ENCODE data around the gene JUP.
"Not testable (repeated sequence)": the region's sequence is repeated elsewhere in the genome, so short reads cannot be mapped to it uniquely, and the experiment has no call there.

The JUP gene

DNA sequence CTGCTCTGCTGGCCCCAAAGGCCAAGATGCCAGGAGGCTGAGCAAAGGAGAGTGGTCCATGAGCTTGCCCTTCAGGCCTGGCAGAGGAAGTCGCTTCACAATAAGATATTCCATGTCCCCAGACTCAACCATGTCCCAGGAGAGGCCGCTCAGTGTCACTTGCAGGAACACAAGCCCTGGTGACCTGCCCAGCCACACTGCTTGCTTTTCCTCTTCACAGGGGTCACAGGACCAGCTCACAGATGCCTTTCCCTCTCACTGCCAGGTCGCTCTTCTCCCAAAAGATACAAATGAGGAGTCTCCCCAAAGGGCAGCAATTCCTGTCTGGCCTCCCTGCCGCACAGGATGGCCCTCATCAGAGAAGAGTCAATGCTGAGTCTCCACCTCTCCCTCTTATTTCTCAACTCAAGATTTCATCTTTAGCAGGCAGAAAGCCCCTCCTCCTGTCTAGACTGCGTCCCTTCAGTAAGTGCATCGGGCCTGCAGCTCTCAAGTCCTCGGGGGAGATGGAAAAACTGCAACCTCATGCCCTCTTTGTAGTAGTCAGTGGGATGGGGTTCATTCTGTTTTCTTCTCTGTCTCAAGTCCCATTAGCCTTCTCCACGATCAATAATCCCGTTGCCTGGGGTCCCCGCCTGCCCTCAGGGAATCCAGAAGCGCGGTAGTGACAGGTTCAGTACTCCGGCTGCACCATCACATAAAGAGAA lies 5.0 kb downstream of the JUP start:
- no peak for DNase-seq (ENCODE audit: low read depth in 1 of 2, low spot score in 1 of 2)

DNA sequence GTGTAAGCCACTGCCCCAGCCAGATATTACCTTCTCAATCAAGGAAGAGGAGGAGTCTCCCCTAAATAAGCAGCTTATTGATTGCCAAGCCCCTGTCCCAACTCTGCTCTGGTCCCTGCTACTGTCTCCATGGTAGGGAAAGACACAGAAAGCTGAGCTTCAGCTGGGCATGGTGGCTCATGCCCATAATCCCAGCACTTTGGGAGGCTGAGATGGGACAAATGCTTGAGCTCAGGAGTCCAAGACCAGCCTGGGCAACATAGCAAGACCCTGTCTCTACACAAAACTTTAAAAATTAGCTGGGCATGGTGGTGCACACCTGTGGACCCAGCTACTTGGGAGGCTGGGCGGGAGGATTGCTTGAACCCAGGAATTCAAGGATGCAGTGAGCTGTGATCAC lies 6.6 kb downstream of the JUP start:
- no peak for DNase-seq (ENCODE audit: low read depth in 1 of 2, low spot score in 1 of 2)

DNA sequence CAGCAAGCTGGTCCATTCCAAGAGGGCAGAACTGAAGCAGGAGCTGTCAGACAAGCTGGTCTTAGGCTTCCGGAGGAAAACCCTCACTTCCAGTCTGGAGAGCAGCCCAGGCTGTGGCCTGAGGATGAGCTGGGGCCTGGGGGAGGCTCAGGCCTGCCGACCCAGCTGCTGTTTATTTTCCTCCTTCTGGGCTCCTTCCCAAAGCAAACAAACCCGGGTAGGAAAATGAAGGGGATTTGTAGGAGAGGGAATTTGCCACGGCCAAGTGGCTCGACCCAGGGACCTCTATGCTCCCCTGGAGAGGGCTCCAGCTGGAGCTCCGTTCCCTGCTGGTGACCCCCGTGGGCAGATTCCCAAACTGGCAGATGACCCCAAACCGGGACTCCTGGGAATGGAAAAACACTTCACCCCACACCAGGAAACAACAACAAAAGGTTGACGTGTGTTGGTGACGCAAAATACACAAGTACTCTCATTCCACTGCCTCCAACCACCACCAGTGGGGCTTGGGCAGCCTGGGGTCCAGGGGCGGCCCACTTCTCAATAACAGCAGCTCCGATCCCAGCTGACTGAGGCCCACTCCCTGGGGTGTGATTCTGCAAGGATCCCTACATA lies 8.8 kb downstream of the JUP start:
- no peak for DNase-seq (ENCODE audit: low read depth in 1 of 2, low spot score in 1 of 2)

DNA sequence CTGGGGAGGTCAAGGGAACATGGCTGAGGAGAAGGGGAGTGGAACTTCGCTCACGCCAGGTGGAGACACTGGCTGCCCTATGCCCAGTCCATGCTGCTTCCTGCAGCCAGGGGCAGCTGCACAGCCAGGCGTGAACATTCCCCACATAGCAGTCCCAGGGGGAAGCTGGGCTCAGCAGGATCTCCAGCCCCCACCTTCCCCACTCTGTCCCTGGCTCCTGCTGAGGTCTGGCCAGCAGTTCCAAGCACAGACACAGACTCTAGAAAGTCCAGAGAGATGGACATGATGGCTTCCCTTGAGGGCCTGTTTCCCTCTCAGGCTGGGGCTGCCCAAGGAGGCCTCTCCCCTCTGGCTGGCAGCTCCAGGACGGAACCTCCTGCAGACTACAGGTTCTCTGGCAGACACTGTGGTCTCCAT lies 9.3 kb downstream of the JUP start:
- DNase-seq (ENCODE audit: low read depth in 1 of 2, low spot score in 1 of 2) = no peak

DNA sequence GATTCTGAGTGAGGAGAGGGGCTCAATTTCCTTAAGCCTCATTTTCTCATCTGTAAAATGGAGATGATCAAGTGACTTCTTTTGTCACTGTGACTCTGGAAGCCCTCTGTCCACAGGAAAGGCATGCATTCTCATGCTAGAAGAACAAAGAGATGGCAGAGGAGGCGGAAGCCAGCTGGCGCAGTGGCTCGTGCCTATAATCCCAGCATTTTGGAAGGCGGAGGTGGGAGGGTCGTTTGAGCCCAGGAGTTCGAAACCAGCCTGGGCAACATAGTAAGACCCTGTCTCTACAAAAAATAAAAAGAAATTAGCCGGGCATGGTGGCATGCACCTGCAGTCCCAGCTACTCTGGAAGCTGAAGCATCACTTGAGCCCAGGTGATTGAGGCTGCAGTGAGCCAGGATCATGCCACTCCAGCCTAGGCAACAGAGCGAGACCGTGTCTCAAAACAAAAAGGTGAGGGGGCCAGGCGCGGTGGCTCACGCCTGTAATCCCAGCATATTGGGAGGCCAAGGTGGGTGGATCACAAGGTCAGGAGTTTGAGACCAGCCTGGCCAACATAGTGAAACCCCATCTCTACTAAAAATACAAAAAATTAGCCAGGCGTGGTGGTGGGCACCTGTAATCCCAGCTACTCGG lies 10.1 kb downstream of the JUP start:
- DNase-seq (ENCODE audit: low read depth in 1 of 2, low spot score in 1 of 2) = not testable (repeated sequence)

DNA sequence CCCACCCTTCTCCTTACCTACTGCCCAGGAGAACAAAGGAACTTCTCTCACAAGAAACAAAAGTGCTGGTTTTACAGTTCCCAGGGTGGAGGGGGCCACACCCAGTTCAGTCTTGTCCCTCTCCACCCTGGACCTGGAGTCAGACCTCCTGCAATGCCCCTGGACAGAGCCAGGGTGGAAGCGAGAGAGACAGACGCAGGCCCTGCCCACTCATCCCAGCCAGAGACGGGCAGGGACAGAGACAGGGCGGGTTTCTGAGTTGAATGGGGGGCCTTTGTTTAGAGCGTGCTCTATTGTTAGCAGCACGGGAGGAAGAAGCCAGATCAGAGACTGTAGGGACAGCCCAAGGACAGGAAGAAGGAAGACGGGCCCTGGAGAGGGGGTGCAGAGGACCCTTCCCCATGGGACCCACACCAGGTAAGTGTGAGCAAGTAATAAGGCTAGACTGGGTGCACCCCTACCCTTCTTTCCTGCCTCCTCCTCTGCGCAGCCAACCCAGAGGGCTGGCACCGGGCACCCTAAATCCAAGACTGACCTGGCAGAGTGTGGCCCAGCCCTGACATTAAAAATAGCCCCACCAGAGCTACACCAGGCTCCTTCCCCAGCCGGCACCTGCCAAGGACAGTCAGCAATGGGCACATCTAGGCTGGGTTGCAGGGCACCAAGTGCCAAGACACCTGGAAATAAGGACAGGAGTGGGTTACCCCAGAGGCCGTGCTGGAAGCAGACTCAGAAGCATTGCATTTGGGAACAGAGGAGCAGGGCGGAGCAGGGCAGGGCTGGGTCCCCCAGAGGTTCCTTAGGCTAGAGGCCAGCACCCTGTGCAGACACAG lies 10.9 kb downstream of the JUP start:
- no peak for DNase-seq (ENCODE audit: low read depth in 1 of 2, low spot score in 1 of 2)

DNA sequence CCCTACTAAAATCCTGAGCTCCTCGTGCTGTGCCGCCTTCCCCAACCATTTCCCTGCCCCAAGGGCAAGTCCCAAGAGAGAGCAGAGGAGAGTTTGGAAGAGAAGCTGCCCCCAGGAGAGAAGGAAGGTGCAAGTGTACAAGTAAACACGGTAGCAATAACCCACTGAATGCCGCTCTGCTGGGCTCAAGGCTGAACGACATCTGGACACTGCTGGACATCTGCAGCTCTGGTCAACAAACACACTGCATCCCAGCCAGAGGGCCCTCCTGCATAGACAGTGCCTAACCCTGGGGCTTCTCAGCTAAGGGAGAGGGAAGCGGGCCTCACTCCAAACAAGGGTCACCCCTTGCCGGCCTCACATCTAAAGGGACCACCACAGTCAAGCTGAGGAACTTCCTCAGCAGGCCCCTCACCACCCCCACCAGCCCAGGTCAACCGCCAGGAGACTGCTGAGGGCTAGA lies 12.7 kb downstream of the JUP start:
- no peak for DNase-seq (ENCODE audit: low read depth in 1 of 2, low spot score in 1 of 2)

DNA sequence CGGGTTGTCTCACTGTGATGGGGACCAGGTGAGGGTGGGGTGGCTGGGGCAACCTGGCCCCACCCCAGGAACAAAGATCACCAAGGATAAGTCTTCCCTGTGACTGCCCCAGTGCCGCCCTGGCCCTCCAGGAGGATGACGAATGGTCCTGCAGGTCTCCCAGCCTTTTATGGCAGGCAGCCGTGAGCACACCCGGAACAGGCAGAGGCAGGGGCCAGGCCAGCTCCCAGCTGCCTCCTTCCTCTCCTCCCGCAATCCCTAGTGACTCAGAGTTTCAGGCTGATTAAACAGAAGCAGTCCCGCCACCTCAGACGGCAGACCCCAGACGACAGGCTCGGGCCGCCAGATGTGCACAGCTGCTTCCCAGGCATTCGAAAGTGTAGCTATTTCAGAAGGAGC lies 13.3 kb downstream of the JUP start:
- no peak for DNase-seq (ENCODE audit: low read depth in 1 of 2, low spot score in 1 of 2)

DNA sequence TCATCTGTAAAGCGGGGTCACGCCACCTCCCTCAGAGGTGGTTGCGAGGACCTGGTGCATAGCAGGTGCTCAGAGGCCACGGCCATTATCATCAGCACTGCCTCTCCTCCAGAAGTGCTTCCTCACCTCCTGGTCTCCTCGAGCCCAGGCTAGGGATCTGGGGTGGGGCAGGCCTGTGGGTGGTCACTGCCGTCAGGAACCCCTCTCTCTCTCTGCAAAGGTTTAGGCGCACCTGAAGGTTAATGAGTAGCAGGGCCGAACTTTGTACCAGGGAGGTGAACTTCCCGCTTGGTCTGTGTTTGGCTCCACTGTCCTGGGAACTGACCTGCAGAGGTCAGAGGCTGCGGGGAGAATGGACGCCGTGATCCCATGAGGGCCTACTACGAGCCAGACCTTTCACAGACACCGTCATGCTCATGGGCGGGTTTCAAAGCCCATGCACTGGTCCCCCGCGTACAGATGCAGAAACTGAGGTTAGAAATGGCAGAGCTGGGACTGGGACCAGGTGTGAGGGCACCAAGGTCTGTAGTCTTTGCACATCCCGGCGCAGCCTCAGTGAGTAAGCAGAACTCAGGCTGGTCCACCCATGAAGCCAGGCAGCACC lies 13.8 kb downstream of the JUP start:
- no peak for DNase-seq (ENCODE audit: low read depth in 1 of 2, low spot score in 1 of 2)

DNA sequence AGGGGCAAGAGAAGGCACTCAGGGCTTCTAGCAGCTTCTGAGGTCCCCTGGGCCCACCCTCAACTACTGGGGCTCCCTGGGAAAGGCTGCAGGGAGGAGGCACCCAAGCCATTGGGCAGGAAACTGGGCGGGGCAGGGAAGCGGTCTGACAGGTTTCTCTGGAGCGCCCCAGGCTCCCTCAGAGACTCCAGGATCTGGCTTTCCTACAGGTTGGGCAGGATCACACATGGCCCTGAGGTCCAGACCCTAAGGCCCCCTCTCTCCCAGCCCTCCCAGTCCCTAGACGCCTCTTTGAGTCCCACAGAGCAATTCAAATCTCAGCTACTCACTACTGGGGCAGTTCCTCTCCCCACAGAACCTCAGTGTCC lies 14.3 kb downstream of the JUP start:
- DNase-seq (ENCODE audit: low read depth in 1 of 2, low spot score in 1 of 2) = no peak

DNA sequence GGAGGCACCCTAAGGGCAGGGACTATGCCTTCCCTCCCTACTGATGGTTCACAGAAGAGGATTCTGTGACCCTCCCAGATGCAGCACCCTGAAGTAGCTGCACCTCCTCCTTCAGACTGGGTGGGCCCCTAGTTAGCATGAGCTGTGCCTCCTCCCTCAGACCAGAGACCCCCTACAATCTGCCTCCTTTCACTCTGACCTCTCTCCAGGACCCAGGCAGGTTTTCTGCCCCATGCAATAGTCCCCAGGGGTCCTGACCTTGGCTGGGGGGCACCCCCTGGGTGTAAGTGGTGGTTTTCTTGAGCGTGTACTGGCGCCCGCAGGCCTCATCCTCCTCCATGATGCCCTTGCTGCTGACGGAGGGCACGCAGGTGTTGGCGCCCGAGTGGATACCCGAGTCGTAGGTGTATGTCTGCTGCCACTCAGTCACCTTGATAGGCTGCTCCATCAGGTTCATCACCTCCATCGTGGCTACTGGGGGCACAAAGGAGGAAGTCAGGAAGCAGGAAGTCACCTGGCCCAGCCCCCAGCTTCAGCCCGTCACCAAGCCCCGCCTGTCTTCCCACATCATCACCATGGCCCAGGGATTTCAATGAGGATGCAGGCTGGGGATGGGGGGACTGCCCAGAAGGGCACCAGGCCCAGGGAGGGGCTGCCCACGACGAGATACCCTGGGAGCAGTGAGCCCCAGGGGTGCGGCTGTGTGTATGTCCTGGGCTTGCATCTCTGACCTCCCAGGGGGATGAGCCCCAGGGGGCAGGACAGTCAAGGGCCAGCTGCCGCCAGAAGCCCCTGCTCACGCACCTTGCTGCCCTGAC lies 14.9 kb downstream of the JUP start:
- no peak for DNase-seq (ENCODE audit: low read depth in 1 of 2, low spot score in 1 of 2)

DNA sequence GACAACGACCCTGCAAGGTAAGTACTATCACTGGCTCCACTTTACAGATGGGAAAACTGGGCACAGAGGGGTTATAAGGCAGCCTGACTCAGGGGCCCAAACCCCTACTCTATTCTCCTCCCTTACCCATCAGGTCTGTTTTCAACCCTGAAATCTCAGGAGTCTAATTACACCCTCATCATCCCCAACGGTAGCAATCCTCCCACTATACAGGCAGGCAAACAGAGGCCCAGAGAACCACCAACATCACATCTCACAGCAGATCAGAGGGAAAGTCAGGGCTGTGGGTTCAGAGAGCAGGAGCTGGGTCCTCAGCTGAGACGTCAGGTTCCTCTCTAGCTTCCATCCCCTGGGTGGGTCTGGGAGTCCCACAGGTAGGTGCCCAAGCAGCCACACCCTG lies 16.5 kb downstream of the JUP start:
- no peak for DNase-seq (ENCODE audit: low read depth in 1 of 2, low spot score in 1 of 2)

DNA sequence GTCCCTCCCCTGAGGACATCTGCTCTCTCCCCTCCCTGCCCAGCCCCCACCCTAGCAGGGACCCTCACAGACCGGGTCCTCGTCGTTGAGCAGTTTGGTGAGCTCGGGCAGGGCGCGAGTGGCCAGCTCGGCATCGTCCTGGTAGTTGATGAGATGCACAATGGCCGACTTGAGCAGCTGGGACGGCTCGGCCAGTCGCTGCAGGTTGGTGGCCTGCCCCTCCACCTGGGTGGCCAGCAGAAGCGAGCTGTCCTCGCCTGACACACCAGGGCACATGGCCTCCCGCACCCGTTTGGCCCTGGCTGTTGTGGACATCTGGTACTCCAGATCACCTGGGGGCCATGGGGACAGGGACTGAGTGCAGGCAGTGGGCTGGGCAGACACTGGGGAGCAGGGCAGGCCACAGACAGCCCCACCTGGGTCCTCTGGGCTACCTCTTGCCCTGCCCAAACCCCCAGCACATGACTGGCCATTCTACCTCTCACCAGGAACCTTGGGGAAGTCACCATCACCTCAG lies 17.1 kb downstream of the JUP start:
- DNase-seq (ENCODE audit: low read depth in 1 of 2, low spot score in 1 of 2) = no peak

DNA sequence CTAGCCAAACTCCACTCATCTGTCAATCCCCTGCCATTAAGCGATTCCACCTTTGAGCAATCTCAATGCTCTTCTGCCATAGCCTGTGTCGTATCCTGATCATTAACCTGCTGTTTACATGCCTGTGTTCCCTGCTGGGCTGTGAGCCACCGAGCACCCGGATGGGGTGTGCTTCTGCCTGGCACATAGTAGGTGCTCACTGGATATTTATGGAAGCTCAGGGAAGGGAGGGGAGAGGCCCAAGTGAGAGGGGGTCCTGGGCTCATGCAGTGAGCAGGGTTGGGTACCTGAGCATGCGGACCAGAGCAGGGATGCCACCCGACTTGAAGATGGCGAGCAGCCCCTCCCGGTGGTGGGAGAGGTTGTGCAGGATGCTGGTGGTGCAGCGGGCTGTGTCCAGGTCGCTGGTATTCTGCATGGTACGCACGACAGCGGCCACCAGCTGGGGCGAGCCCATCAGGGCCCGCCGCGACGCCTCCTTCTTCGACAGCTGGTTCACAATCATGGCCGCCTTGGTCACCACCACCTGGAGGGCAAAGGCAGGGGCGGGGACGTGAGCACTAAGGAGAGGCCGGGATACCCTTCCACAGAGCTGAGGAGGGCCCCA lies 17.7 kb downstream of the JUP start:
- DNase-seq (ENCODE audit: low read depth in 1 of 2, low spot score in 1 of 2) = no peak

DNA sequence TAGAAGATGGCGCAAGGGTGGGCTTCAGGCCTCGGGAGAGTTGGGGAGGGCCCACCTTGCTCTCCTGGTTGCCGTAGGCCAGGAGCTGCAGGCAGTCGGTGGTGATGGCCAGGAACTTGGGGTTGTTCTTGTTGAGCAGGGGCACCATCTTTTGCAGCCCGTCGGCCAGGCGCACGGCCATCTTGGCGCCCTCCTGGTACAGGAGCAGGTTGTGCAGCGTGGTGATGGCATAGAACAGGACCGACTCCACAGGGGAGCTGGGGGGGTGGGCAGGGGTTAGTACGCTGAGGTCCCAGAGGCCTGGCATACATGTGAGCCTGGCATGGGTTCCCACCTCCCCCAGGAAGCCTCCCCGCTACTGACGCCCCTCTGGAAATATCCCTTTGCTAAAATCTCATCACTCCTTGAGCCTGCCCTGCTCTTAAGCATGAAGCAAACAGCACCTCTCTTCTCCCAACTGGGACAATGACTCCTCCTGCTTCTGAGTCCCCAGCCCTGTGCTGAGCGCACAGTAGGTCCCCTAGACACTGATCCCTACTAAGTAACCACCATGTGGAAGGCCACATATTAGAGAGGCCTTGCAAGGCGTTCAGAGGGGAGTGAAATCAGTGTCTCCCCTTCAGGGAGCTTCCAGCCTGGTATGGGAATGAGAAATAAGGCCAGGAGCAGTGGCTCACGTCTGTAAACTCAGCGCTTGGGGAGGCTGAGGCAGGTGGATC lies 19.0 kb downstream of the JUP start:
- no peak for DNase-seq (ENCODE audit: low read depth in 1 of 2, low spot score in 1 of 2)

DNA sequence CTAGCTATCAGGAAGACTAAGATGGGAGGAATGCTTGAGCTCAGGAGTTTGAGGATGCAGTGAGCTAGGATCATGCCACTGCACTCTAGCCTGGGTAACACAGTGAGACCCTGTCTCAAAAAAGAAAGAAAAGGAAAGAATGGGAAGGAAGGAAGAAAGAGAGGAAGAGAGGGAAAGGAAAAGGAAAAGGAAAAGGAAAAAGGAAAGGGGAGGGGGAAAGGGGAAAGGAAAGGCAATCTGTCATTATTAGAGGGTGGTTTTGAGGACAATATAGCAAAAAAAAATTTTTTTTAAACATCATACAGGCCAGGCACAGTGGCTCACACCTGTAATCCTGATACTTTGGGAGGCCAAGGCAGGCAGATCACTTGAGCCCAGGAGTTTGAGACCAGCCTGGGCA lies 20.4 kb downstream of the JUP start:
- no peak for DNase-seq (ENCODE audit: low read depth in 1 of 2, low spot score in 1 of 2)

DNA sequence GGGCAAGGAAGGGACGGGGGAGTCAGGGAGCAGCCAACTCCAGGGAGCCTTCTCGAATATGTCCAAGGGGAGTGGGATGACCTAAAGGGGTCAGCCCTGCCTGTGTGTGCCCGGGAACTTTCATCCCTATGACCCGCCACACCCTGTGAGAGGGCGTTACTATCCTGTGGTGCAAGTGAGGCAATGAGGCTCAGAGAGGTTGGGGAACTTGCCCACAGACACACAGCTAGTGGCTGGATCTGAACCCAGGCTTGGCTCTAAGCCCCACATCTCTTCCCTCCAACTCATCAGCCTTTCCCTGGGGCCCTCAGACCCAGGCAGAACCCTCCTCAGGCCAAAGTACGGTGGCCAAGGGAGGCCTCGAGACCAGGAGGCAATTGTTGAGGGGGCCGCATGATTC lies 23.2 kb downstream of the JUP start:
- DNase-seq (ENCODE audit: low read depth in 1 of 2, low spot score in 1 of 2) = no peak

DNA sequence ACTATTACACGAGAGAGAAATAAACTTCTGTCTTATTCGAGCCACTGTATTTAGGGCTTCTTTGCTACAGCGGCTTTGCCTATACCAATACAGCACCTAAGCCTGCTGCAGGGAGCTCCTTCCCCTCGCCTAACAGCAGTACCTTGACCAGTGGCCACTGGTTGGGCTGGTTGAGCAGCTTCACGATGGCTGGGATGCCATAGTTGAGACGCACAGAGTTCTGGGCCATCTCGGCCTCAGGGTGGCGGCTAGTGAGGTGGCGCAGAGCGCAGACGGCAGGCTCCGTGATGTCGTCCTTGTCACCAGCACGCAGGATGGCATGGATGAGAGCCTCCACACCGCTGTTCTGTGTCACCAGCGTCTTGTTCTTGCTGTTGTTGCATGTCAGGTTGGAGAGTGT lies 23.7 kb downstream of the JUP start:
- no peak for DNase-seq (ENCODE audit: low read depth in 1 of 2, low spot score in 1 of 2)

DNA sequence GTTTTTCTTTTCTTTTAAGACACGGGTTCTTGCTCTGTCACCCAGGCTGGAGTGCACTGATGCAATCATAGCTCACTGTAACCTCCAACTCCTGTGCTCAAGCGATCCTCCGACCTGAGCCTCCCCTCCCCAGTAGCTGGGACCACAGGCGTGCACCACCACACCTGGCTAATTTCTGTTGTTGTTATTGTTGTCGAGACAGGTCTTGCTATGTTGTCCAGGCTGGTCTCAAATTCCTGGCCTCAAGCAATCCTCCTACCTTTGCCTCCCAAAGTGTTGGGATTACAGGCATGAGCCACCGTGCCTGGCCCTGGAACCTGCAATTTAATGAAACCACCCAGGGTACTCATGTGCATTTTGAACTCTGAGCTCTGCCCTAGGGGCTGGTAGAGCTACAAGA lies 24.1 kb downstream of the JUP start:
- DNase-seq (ENCODE audit: low read depth in 1 of 2, low spot score in 1 of 2) = no peak

Data from stimulated activated CD4-positive, alpha-beta T cell treated with anti-CD3 and anti-CD28 coated beads, Interleukin-15, amount 100 ng/mL, for 1 hour (primary cell).